GM21717 (cell line): ENCODE measurements around the gene NRSN1.

Experiments used
- ATAC-seq: cut with Tn5 transposase; IDR thresholded peaks from one replicate; pipeline ENCODE4 v1.9.1; 2021; ENCODE audit warnings: mild to moderate bottlenecking, moderate library complexity; ENCODE audit not compliant: unreplicated experiment

Gene NRSN1

GRCh38 chr6:24125980-24126379 is at the start of gene NRSN1:
NRSN1 (plus strand) TSS chr6:24126215; CDS start chr6:24134328, 8,113 bp downstream.
- no peak for ATAC-seq

- ATAC-seq: peak; percentile 62
Measured at GRCh38 chr6:24078200-24078599, 47.8 kb upstream of the NRSN1 start.

- ATAC-seq: no peak
Measured at GRCh38 chr6:24079076-24079475, 46.9 kb upstream of the NRSN1 start.

- no peak for ATAC-seq
Measured at GRCh38 chr6:24080711-24081110, 45.3 kb upstream of the NRSN1 start.

GRCh38 chr6:24089736-24090135 is 36.3 kb upstream of the NRSN1 start:
- ATAC-seq: no peak

- ATAC-seq: no peak
Measured at GRCh38 chr6:24092407-24092806, 33.6 kb upstream of the NRSN1 start.

GRCh38 chr6:24093381-24093780 is 32.6 kb upstream of the NRSN1 start:
- no peak for ATAC-seq

- ATAC-seq: peak; percentile 58
Measured at GRCh38 chr6:24099181-24099580, 26.8 kb upstream of the NRSN1 start.

- no peak for ATAC-seq
Measured at GRCh38 chr6:24100024-24100769, 25.8 kb upstream of the NRSN1 start.

- ATAC-seq: no peak
Measured at GRCh38 chr6:24100770-24101155, 25.3 kb upstream of the NRSN1 start.

- ATAC-seq: no peak
Measured at GRCh38 chr6:24105191-24105590, 20.8 kb upstream of the NRSN1 start.

- no peak for ATAC-seq
Measured at GRCh38 chr6:24106291-24106690, 19.7 kb upstream of the NRSN1 start.

- ATAC-seq: no peak
Measured at GRCh38 chr6:24107294-24107693, 18.7 kb upstream of the NRSN1 start.

GRCh38 chr6:24108056-24108455 is 18.0 kb upstream of the NRSN1 start:
- ATAC-seq: no peak

- no peak for ATAC-seq
Measured at GRCh38 chr6:24110417-24110816, 15.6 kb upstream of the NRSN1 start.

GRCh38 chr6:24113891-24114290 is 12.1 kb upstream of the NRSN1 start:
- ATAC-seq: no peak

GRCh38 chr6:24117021-24117420 is 9.0 kb upstream of the NRSN1 start:
- no peak for ATAC-seq

- ATAC-seq: no peak
Measured at GRCh38 chr6:24122139-24122538, 3.9 kb upstream of the NRSN1 start.

- no peak for ATAC-seq
Measured at GRCh38 chr6:24126586-24127192, 674 bp downstream of the NRSN1 start.

- ATAC-seq: no peak
Measured at GRCh38 chr6:24127316-24127715, 1.3 kb downstream of the NRSN1 start.

- ATAC-seq: no peak
Measured at GRCh38 chr6:24131751-24132150, 5.7 kb downstream of the NRSN1 start.

GRCh38 chr6:24139080-24139479 is 13.1 kb downstream of the NRSN1 start:
- no peak for ATAC-seq

GRCh38 chr6:24139639-24140038 is 13.6 kb downstream of the NRSN1 start:
- ATAC-seq: no peak
